Measurements from ENCODE around the gene EBLN2.

The EBLN2 gene

GRCh38 chr3:73061416-73061815 is at the start of gene EBLN2:
EBLN2 (plus strand) TSS chr3:73061659; CDS start chr3:73062082, 423 bp downstream.
- in situ Hi-C loops (cut with HindIII; ENCODE audit: low sequenced_read_pairs) = loop anchor here (25.0 kb wide), 1 partner anchor 124 kb away; no protein-coding TSS in a partner anchor

GRCh38 chr3:73018298-73018697 is 43.2 kb upstream of the EBLN2 start:
- in situ Hi-C loops (cut with HindIII; ENCODE audit: low sequenced_read_pairs) = no loop called here

GRCh38 chr3:73018790-73019441 is 42.5 kb upstream of the EBLN2 start:
- in situ Hi-C loops (cut with HindIII; ENCODE audit: low sequenced_read_pairs) = no loop called here

GRCh38 chr3:73021301-73021835 is 40.1 kb upstream of the EBLN2 start:
- in situ Hi-C loops (cut with HindIII; ENCODE audit: low sequenced_read_pairs) = no loop called here

- in situ Hi-C loops (cut with HindIII; ENCODE audit: low sequenced_read_pairs) = no loop called here
Observed at GRCh38 chr3:73024836-73025235, 36.6 kb upstream of the EBLN2 start.

- in situ Hi-C loops (cut with HindIII; ENCODE audit: low sequenced_read_pairs) = no loop called here
Observed at GRCh38 chr3:73026111-73026759, 35.2 kb upstream of the EBLN2 start.

- in situ Hi-C loops (cut with HindIII; ENCODE audit: low sequenced_read_pairs) = no loop called here
Observed at GRCh38 chr3:73026760-73027113, 34.7 kb upstream of the EBLN2 start.

GRCh38 chr3:73028803-73029202 is 32.7 kb upstream of the EBLN2 start:
- in situ Hi-C loops (cut with HindIII; ENCODE audit: low sequenced_read_pairs) = no loop called here

GRCh38 chr3:73029321-73029796 is 32.1 kb upstream of the EBLN2 start:
- in situ Hi-C loops (cut with HindIII; ENCODE audit: low sequenced_read_pairs) = no loop called here

- in situ Hi-C loops (cut with HindIII; ENCODE audit: low sequenced_read_pairs) = no loop called here
Observed at GRCh38 chr3:73030073-73030597, 31.3 kb upstream of the EBLN2 start.

- in situ Hi-C loops (cut with HindIII; ENCODE audit: low sequenced_read_pairs) = no loop called here
Observed at GRCh38 chr3:73031573-73032103, 29.8 kb upstream of the EBLN2 start.

GRCh38 chr3:73036694-73037591 is 24.5 kb upstream of the EBLN2 start:
- in situ Hi-C loops (cut with HindIII; ENCODE audit: low sequenced_read_pairs) = no loop called here

- in situ Hi-C loops (cut with HindIII; ENCODE audit: low sequenced_read_pairs) = no loop called here
Observed at GRCh38 chr3:73041537-73041936, 19.9 kb upstream of the EBLN2 start.

- in situ Hi-C loops (cut with HindIII; ENCODE audit: low sequenced_read_pairs) = no loop called here
Observed at GRCh38 chr3:73043414-73043813, 18.0 kb upstream of the EBLN2 start.

GRCh38 chr3:73045391-73045790 is 16.1 kb upstream of the EBLN2 start:
- in situ Hi-C loops (cut with HindIII; ENCODE audit: low sequenced_read_pairs) = no loop called here

GRCh38 chr3:73046195-73046594 is 15.3 kb upstream of the EBLN2 start:
- in situ Hi-C loops (cut with HindIII; ENCODE audit: low sequenced_read_pairs) = no loop called here

- in situ Hi-C loops (cut with HindIII; ENCODE audit: low sequenced_read_pairs) = no loop called here
Observed at GRCh38 chr3:73049319-73049718, 12.1 kb upstream of the EBLN2 start.

- in situ Hi-C loops (cut with HindIII; ENCODE audit: low sequenced_read_pairs) = loop anchor here (25.0 kb wide), 1 partner anchor 116 kb away; no protein-coding TSS in a partner anchor
Observed at GRCh38 chr3:73052857-73053256, 8.6 kb upstream of the EBLN2 start.

- in situ Hi-C loops (cut with HindIII; ENCODE audit: low sequenced_read_pairs) = loop anchor here (25.0 kb wide), 1 partner anchor 118 kb away; no protein-coding TSS in a partner anchor
Observed at GRCh38 chr3:73055583-73055982, 5.9 kb upstream of the EBLN2 start.

- in situ Hi-C loops (cut with HindIII; ENCODE audit: low sequenced_read_pairs) = loop anchor here (25.0 kb wide), 1 partner anchor 119 kb away; no protein-coding TSS in a partner anchor
Observed at GRCh38 chr3:73056014-73056844, 5.2 kb upstream of the EBLN2 start.
